Hypothalamus (tissue), 51 donors: Measurements from ENCODE around the gene NXPH1.
"Not testable (repeated sequence)": the region's sequence is repeated elsewhere in the genome, so short reads cannot be mapped to it uniquely, and the experiment has no call there.

Experiments
- DNase-seq, 51 donors: peaks; one replicate each; lab custom pipeline; 2025; lab: John Stamatoyannopoulos, UW

Gene NXPH1

GRCh38 chr7:8669501-8669851, 236.1 kb downstream of the NXPH1 start:
- no peak for DNase-seq

DNA sequence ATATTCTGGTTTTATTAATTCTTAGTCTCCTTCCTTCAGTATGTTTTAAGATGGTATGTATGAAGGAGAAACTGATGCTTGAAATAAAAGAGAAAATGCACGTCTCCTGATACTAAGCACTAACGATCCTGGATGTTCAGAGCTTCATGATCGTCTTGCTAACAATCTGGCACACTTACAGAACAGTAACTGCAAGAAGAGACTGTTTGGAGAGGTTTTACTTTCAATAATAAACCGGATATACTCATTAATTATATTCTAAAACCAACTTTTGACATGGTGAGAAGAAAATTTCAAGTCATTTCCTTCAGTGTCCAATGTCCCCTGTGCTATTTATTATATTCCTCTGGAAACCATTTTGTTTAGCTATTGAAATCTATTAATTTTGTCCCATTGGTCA, 251.0 kb downstream of the NXPH1 start:
- DNase-seq, result no peak

- DNase-seq, result no peak
Observed at GRCh38 chr7:8699875-8700624, 266.6 kb downstream of the NXPH1 start.

- DNase-seq, result no peak
Observed at GRCh38 chr7:8702807-8703206, 269.4 kb downstream of the NXPH1 start.

DNA sequence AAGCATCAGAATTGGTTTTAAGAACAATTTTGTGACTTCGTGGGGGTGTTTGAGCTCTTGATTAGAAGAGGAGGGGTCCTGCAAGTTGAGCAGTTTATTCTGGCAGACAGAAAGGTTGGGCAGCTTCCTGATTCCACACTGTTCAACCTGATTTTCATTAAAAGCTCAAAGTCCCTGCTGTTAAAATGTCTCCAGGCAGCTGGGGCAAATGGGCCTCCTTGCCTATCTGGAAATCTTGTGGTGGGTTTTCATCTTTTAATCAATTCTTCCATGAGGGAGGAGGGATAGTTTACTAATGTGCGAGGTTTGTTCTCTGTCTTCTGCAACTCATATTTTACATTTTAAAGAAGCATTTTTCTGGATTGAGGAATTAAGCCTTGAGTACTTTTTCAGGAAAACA, 276.7 kb downstream of the NXPH1 start:
- no peak for DNase-seq

GRCh38 chr7:8714791-8715190, 281.4 kb downstream of the NXPH1 start:
- DNase-seq, result no peak

DNA sequence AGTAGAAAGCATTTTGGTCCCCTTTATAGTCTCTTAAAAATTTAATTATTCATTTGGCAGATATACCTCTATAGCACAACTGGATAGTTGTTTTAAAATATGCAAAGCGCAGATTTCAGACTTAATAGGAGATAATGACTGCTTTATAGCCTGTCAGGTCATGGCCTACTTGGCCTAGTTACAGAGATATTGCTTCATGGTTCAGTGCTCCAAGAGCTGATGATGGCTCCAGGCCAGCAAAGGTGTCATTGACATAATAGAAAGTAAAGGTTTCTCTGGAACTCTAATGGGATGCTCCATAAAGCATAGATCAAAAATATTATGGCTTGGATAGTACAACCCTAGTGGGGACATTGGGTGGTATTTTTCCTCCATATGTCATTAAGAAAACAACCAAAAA, 285.7 kb downstream of the NXPH1 start:
- no peak for DNase-seq

DNA sequence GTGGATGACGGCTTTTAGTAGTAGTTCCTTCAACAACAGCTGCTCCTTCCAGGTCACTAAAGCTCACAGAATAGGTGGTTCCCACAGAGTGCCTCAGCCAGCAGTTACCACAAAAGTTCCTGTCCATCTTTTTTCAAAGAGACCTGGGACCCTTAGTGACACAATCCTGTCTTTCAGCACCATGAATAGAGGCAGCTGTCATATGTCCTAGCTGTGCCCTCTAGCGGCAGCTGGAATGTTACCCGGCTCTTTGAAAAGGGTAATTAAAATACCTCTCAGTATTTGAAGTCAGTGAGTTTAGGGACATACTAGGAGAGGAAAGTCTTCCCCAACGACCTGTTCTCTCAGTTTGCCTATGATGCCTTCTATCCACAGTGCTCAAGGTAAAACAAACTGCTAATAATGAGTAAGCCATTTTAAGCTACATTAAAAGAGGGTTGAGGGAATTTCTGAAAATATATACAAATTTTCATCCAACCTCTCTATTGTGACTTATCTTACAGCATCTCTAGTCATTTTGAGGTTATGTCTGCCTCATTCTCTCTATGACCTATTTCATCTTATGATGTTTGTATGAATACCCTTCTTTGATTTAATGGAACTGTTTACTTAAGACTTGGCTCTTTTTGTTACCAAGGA, 290.8 kb downstream of the NXPH1 start:
- DNase-seq, result peak in 32 of 51 donors; percentile 1 to 65 (median 13)

- not testable (repeated sequence) for DNase-seq
Observed at GRCh38 chr7:8731756-8732155, 298.3 kb downstream of the NXPH1 start.

DNA sequence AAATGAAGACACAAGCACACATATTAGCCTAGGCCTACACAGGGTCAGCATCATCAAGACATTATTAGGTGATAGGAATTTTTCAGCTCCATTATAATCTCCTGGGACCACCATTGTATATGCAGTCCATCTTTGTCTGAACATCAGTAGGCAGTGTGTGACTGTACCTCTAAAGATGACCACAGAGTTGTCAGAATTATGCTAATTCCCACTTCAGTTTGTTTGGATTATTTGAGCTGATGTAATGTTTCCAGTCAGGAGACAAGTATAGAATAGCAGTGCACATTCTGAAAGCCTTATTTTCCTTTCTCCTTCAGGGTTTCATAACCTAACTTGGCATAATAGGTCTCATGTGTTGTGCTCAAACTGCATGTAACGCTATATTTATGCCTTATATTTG, 306.4 kb downstream of the NXPH1 start:
- DNase-seq, result no peak

GRCh38 chr7:8742837-8743236, 309.4 kb downstream of the NXPH1 start:
- DNase-seq, result no peak

DNA sequence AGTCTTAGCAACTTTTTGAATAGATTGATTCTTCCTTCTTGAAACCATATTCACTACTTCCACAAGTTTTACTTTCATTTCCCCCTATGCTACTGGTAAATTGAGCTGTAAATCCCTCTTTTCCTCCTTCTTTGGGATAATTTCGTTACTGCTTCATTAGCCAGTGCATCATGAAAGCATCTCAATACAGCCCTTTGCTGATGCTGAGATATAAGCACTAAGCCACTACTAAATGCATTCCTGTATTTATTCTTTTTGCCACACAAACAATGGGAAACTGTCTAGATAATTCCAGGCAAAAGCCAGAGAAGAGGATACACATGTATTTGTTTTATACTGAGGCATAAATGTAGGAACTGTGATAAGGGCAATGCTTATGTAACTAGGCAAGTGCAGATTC, 313.9 kb downstream of the NXPH1 start:
- DNase-seq, result no peak

DNA sequence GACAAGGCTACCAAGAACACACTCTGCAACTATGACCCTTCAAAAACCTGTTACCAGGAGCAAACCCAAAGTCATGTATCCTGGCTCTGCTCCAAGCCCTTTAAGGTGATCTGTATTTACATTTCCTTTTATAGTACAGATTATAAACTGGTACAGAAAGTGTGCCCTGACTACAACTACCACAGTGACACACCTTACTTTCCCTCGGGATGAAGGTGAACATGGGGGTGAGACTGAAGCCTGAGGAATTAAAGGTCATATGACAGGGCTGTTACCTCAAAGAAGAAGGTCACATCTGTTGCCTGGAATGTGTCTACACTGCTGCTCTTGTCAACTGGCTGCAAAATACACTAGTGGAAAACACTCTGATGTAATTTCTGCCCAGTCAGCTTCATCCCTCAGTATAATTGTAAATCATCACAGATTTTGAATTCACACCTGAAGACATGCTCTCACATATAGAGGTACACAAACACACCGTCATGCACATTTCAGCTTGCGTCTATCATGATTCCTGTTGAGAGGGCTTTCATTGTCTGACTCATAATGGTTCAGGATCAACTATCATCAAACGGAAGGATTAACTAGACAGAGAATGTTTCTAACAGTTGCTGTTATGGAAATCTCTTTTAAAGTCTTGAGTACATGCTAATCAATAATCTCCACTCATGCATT, 318.3 kb downstream of the NXPH1 start:
- no peak for DNase-seq

GRCh38 chr7:8753355-8753754, 319.9 kb downstream of the NXPH1 start:
- DNase-seq, result no peak

GRCh38 chr7:8761731-8762130, 328.3 kb downstream of the NXPH1 start:
- no peak for DNase-seq

- no peak for DNase-seq
Observed at GRCh38 chr7:8762803-8763202, 329.4 kb downstream of the NXPH1 start.

DNA sequence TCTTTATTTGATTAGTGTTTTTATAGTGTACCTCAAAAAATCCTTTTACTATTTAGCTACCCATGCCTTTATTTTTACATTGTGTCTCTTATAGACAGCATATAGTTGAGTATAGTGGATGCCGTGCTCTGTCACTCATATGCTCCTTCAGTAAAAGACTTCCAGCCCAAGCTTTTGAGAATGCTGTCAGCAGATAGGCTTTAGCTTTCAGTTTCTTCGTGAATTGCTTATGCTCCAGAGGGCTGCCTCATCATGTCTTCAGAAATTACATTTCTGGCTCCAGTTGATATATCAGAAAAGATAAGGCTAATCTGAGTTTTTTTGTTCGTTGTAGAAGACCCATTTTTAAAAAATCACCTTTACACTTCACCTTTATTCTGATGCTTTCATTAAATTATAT, 332.0 kb downstream of the NXPH1 start:
- DNase-seq, result no peak

GRCh38 chr7:8773518-8773917, 340.1 kb downstream of the NXPH1 start:
- no peak for DNase-seq

GRCh38 chr7:8778459-8778858, 345.1 kb downstream of the NXPH1 start:
- DNase-seq, result no peak

- no peak for DNase-seq
Observed at GRCh38 chr7:8781166-8781565, 347.8 kb downstream of the NXPH1 start.

- DNase-seq, result no peak
Observed at GRCh38 chr7:8783229-8783628, 349.8 kb downstream of the NXPH1 start.

- DNase-seq, result no peak
Observed at GRCh38 chr7:8785081-8785480, 351.7 kb downstream of the NXPH1 start.
